ENCODE data around the gene EPHA8. TPM values are rescaled to one million over a fixed set of nuclear protein-coding genes. Genes with fewer than 3 reads are reported as not detected.

The EPHA8 gene
- total and polyA plus RNA-seq, 2 of the 4 experiments (the other 2 are of a cell fraction): not detected

DNA sequence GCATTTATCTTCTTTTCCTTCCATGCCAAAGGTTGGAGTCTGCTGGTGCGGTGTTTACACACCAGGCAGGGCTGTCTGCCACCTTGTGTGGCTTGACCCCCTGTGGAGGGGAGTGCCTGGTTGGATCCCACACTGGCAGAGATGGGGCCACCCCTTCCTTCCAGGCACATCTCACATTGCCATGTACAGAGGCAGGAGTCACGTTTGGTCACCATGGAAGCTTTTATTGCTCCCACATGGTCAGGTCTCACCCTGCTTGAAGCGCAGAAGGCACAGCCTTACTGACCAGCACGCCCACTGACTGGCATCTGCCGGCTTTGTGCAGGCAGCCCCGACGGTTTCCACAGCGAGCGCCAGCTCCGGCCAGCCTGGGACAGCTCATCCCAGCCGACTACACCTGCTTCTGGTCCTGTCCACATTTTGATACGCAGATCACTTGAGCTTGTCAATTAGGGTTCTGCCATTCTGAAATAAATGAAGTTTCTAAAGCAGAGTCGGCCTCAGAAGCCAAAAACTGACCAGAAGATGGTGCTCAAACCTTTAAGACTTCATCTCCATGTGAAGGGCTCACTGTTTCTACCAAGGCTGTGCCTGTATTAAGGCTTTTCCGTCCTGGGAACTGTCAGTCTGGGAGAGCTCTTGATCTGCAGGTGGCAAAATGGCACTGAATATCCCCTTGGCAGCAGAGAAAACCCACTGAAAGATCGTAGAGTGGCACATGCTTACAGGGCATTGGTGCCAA lies 35.6 kb upstream of the EPHA8 start:
- in situ Hi-C loops (cut with MboI; ENCODE audit: low sequenced_read_pairs): no loop called here
- Histone ChIP-seq H2BK120ac (ENCODE audit: low read depth, low read length) (no peak overlapping the region), H3K79me1 (ENCODE audit: low read depth in 1 of 2, low read length in 2 of 2) (no peaks in the 10 kb centered on the region), H3K4me1 (ENCODE audit: control insufficient read depth, insufficient read depth, low read length) (no peaks in the 10 kb centered on the region), H3K4me2 (ENCODE audit: low read depth, low read length) (no peak overlapping the region), H2BK5ac (ENCODE audit: low read depth, low read length, poor library complexity, severe bottlenecking) (no peak overlapping the region), H2AK9ac (replicated peaks; ENCODE audit: low read depth, low read length, poor library complexity) (peak overlapping the region; percentile 51), H2BK15ac (ENCODE audit: low read depth, low read length) (no peak overlapping the region), H3K14ac (replicated peaks; ENCODE audit: low read depth, low read length) (no peak overlapping the region), H3K4me3 (ENCODE audit: insufficient read depth, low read depth, low read length) (no peak overlapping the region), H3K9me3 (ENCODE audit: control insufficient read depth, insufficient read depth, low read length) (no peaks in the 10 kb centered on the region), H4K20me1 (ENCODE audit: insufficient read depth, low read length) (no peaks in the 10 kb centered on the region), H3K36me3 (ENCODE audit: control insufficient read depth, insufficient read depth, low read length) (peaks cover 28% of the 10 kb centered on the region), H3K56ac (ENCODE audit: extremely low read depth, insufficient read depth, low read length) (no peak overlapping the region), H3K4ac (ENCODE audit: low read depth, low read length) (no peak overlapping the region), H3K27ac (ENCODE audit: insufficient read depth, low read length) (no peak overlapping the region), H3K27me3 (ENCODE audit: control insufficient read depth, insufficient read depth, low read length) (no peaks in the 10 kb centered on the region), H4K8ac (ENCODE audit: low read depth in 2 of 2, low read length in 2 of 2) (no peak overlapping the region), H3K23ac (ENCODE audit: low read depth, low read length) (no peak overlapping the region), H2BK20ac (ENCODE audit: low read depth, low read length) (no peak overlapping the region), H2AK5ac (ENCODE audit: low read depth, low read length) (no peak overlapping the region), H3K9ac (ENCODE audit: low read depth, low read length) (no peak overlapping the region), H4K5ac (ENCODE audit: low read depth, low read length) (no peak overlapping the region), H2AFZ (replicated peaks; ENCODE audit: low read length, poor library complexity) (no peak overlapping the region), H3K9me1 (ENCODE audit: insufficient read depth, low read length) (0 out of 2 replicates have a peak, but pooled peaks cover 5% of the 10 kb centered on the region), H4K91ac (ENCODE audit: insufficient read depth, low read depth, low read length) (no peak overlapping the region), H3K18ac (ENCODE audit: low read depth, low read length) (no peak overlapping the region)
- CTCF ChIA-PET: interaction anchor here (0.9 kb wide), 1 partner anchor 121 kb away, joined by 3 read pairs; no protein-coding TSS in a partner anchor
- POLR2A ChIA-PET (ENCODE audit: unreplicated experiment): no interaction called here
- dilution Hi-C loops (cut with HindIII; ENCODE audit: low sequenced_read_pairs, unreplicated experiment): no loop called here
- DNase-seq: no peak
- intact Hi-C loops (cut with micrococcal nuclease): no loop called here
- no TSS peak for BruUV-seq (replicated peaks)
- 92% methylated on average over 9 of the region's 15 CpGs; no CpG with 5 or more reads in 1 of the 2 experiments for WGBS, 2 experiments (ENCODE audit: extremely low coverage in 2 of 2, insufficient read length in 1 of 2)
- TF ChIP-seq BHLHE40 (IDR thresholded peaks at IDR 0.05; ENCODE audit: low read depth, low read length) (no peak), CTCF (conservative IDR thresholded peaks at IDR 0.05; ENCODE audit: low read depth, low read length) (no peak), POLR2A (IDR thresholded peaks at IDR 0.05; ENCODE audit: low read depth, low read length) (no peak), MXI1 (IDR thresholded peaks at IDR 0.05; ENCODE audit: borderline replicate concordance, low read depth, low read length) (no peak)
- ATAC-seq (ENCODE audit: low read depth): no peak
